GM18502 (cell line): ENCODE data around the gene MED25.
A peak's percentile ranks its signal among the peaks of the same experiment; 100 is the strongest.

Experiments used
- ATAC-seq: cut with Tn5 transposase; IDR thresholded peaks from one replicate; pipeline ENCODE4 v1.9.1; 2021; ENCODE audit warnings: mild to moderate bottlenecking; ENCODE audit not compliant: unreplicated experiment, poor library complexity

The MED25 gene

DNA sequence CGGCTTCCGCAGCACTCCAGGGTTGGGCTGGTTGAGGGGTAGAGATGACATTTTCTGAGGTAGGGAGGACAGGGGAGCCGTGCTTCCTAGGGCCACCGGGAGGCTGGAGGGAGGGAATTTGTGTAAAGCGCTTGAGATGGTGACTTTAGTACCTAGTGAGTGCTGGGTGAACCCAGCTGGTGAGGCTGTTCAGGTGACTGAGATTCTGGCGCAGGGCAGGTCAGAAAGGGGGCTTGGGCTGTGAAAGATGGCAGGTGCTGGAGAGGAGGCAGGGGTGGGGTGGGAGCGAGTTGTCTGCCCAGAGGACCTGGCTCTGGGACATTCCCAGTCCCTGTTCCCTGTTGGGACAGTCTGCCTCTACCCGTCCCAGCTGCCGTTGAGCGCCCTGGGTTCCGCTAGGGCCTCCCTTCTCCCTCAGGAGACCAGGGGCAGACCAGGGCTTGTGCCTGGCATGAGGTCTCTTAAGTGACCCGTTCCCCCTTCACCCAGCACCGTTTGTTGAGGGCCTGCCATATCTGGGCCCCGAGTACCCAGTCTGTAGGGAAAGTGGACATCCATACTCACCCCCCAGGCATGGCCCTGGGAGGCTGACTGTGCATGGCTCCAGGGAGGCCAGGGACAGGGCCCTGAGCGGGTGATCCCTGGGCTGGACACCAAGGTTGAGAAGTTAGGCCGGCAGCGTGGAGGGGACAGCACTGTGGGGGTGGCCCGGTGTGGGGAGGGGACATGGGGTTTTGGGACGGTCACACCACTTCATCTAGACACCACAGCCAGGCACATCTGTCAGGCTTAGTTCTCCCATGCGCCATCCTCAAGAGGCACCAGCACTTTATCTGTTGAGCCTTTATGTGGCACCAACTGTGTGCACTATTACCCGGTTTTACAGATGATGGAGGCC, 37.8 kb downstream of the MED25 start:
- ATAC-seq: no peak

DNA sequence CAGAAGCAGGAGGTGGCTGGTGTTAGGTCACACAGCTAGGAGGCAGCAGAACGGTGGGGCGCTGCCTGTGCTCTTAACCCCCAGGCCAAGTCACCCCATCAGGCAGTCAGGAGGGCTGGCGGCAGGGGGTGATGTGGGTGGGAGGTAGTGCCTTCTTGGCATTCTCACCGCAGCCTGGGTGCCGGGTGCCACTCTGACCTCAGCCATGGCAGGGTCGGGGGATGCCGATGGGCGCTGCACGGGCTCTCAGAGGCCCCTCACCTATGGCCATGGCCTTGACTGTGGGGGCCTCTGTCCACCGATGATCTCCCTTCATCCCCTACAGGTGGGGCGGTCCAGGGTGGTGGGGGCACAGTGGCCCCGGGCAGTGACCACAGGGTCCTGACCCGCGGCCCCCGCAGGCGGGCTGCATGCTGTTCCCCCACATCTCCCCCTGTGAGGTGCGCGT, 38.5 kb downstream of the MED25 start:
- no peak for ATAC-seq

DNA sequence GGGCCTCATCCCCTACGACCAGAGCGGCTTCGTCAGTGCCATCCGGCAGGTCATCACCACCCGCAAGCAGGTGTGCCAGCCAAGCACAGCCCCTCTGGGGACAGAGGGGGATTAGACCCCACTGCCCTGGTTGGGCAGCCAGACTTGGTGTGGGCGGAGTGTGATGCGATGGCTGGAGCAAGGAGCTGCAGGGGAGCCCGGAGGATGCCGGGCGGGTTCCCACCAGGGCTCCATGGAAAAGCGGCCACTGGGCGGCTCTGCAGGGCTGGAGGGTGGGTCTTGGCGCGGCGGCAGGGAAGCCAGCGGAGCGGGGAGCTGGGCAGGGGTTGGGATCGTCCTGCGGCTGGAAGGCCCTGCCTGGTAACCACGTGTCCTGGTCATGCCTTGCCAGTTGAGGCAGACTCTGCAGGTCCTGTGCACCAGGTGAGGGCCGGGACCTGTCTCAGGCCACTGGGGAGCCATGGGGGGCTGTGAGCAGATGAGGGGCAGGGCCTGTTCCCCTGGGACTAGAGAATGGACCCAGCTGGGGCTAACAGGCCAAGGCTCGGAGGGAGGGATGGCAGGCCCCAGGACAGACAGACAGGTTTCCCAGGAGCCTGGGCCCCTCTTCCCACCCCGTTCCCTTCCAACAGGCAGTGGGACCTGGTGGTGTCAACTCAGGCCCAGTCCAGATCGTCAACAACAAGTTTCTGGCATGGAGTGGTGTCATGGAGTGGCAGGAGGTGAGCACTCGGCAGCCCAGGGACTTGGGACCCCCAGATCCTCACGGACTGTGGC, 39.2 kb downstream of the MED25 start:
- no peak for ATAC-seq

GRCh38 chr19:49857838-49858087, 39.7 kb downstream of the MED25 start:
- ATAC-seq: no peak

DNA sequence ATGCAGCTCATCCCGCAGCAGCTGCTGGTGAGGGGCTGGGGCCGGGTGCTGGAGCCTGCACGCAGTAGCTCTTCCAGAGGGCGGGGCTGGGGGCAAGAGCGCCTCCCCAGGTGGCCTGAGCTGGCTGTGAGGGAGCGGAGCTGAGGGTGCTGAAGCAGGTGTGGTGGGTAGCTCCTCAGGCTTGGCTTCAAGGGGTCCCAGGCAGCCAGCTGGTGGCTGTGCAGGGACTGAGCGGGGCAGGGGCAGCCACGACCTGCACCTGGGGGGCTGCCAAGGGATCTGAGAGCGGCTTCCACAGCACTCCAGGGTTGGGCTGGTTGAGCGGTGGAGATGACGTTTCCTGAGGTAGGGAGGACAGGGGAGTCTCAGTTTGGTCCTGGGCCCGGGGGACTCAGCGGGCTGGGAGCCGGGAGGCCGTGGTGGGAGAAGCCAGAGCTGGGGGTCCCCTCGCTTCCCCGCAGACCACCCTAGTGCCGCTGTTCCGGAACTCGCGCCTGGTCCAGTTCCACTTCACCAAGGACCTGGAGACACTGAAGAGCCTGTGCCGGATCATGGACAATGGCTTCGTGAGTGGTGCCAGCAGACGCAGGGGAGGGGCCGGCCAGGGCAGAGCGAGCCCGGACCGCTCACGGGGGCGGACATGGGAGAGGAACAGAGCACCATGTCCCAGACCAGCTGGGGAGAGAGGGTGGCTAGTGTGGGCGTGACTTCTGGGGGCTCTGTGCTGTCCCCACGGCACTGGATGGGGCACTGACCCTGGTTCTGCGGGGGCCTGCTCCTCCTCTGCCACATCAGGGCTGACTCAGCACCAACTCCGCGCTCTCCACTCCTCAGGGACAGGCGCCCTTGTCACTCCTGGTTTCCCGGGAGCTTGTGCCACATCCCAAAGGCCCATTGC, 40.2 kb downstream of the MED25 start:
- ATAC-seq: no peak

GRCh38 chr19:49859682-49860335, 41.7 kb downstream of the MED25 start:
- no peak for ATAC-seq

DNA sequence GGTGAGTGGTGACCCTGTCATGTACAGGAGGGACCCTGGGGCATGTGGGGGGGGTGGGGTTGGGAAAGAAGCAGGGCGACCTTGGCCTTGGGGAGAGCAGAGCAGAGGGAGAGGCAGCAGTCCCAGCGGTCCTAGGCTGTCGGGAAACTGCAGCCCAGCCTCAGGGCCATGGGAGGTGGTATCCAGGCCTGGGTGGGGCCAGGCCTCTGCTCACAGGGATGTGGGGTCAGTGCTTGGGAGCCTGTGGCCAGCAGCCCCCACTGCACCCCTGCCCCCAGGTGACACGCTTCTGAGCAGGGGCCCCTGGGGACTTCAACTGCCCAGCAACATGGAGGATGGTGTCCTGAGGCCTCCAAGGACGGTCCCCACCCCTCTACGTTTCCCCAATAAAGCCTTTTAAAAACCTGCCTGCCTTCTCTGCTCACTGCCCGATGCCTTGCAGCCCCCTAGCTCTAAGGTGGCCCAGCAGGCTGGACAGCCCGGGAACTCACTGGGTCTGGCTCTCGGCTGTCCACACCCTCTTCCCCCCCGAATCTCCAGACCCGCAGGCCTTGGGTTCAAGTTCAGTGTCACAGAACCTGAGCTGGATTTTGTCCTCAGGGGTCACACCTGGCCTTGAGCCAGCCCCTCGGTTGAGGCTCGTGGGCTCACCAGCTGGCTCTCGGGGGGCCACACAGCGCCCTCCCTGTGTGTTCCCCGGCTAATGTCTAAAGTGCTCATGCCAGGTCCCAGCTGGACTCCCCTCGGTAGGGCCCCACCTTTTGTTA, 42.4 kb downstream of the MED25 start:
- no peak for ATAC-seq

GRCh38 chr19:49861107-49861506, 43.0 kb downstream of the MED25 start:
- ATAC-seq: no peak

DNA sequence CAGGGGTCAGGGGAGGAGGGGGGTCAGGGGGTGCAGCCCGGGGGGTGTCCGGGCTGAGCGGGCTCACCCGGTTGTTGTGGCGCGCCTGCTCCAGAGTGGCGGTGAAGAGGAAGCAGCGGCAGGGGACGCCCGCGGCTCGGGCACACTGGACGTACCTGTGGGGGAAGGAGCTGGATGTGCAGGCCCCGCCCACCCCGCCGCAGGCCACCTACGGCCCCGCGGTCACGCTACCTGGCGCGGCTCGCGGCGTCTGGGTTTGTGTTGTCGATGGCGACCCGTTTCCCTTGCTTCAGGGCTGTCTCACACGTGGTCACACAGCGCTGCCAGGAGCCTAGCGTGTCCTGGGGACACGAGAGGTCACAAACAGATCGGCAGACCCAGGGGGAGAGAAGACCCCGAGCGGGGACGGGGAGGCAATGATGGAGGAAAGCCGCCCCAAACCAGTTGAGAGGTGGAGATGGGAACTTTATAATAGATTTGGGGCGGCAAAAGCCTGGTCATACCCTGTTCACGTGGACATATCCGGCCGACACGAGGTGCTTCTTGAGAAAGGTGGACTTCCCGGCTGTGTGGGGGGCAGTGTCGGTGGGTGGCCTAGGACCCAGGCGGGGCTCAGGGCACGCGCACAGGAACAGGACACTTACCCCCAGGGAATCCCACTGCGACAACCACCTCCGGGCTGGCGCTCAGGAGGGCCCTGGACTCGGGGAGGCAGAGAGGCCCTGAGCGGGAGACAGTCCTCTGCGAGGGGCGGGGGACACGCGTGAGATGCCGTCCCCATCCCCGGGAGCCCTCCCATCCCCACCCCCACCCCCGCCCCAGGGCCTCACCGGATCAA, 43.7 kb downstream of the MED25 start:
- no peak for ATAC-seq

DNA sequence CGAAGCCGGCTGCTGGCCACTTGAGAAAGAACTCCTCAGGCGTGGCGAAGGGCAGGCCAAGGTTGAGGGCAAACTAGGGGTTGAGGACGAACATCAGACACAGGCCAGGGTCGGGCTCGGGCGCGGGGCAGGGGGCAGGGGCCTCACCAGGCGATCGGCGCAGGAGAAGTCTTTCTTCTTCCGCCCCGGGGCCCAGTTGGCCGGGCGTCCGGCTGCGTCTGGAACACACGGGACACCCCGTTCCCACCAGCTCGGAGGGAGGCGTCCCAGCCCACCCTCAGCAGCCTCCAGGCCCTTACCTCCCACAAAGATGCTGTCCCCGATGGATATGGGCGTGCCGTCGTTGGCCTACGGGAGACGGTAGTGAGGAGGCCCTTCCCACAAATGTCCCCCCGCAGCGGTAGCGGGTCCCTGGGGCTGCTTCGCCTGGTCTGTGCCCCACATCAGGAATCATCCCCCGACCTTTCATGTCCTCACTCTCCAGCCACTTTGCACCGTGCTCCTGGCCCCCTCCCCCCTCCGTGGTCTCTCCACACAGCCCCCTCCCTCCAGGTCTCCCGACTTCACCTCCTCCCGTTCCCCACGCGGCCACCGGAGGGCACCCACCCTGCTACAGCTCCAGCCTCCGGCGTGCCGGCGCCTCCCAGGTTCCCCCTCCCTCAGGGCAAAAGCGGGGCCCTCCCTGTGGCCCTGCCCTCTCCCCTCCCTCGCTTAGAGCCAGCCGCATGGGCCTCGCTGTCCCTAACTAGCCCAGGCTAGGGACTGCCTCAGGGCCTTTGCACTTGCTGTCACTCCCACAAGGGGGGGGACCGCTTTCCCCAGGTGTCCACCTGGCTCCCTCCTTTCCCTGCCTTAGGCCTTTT, 44.5 kb downstream of the MED25 start:
- ATAC-seq: no peak

- ATAC-seq: no peak
Measured at GRCh38 chr19:49863254-49863934, 45.3 kb downstream of the MED25 start.

GRCh38 chr19:49863935-49864320, 45.8 kb downstream of the MED25 start:
- no peak for ATAC-seq

GRCh38 chr19:49864890-49865289, 46.8 kb downstream of the MED25 start:
- no peak for ATAC-seq

DNA sequence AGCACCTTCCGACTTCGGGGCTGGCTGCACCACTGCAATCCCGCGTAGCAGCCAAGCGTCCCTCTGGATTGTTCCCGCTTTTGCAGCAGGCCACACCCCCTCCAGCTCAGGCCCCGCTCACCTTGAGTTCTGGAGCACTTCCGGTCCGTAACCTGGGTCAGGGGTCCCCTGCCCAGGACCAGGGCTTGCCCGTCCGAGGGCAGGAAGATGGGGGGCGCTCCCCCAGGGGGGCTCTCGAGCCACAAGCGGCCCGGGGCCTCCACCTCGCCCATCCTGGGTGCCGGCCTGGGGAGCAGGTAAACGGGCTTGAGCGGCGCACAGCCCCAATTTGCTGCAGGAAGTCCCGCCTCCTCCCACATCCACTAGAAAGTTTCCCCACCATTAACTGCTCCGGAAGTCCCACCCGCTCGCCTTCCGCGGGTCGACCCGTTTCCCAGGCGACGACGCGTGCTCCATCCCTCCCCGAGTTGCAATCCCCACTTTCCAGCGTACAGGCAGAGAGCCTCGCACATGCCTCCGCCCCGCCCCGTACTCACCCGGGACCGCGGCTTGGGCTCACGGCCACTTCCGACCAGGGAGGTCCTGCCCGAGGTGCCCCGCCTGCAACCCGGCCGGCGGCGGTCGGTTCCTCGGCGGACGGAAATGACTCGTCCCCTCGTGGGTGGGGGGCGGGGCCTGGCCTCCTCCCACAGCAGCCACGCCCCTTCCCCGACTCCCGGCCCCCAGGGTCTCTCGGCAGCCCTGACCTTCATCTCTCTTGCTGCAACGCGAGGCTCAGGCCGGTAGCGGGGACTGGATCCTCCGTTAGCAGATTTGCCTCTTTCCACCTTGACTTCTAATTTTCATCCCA, 49.1 kb downstream of the MED25 start, which contains the start of gene PNKP:
TSS of gene PNKP (minus strand) at position 644 of the 850 bp plus-strand sequence. CDS start at position 272, 372 bp downstream.
- peak; percentile 46 for ATAC-seq

DNA sequence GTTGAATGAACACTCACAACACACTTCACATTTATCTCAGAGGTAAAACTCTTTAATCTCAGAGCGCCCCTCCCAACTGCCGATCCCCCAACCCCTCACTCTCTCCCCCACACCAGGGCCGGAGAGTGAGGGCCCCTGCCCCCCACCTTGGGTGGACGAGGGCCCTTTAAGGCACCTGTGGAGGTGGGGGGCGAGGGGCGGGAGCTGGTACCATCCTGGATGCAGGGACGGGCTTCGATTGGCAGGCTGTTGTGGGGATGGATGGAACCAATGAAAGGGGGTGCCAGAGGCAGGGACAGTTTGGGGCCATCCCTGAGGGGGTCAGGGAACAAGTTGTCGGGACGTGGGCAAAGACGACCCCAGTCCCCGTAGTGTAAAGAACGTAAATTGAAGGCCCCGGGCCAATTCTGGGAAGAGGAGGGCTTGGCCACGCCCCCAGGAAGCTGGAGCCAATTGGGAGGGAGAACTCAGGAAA, 51.0 kb downstream of the MED25 start:
- peak; percentile 17 for ATAC-seq
